NCI-H524 (cell line): ENCODE results near the gene PTX4.

Source experiments
- DNase-seq, 2 experiments: peaks; one replicate each; lab custom pipeline; 2025; lab: John Stamatoyannopoulos, UW

Gene PTX4

DNA sequence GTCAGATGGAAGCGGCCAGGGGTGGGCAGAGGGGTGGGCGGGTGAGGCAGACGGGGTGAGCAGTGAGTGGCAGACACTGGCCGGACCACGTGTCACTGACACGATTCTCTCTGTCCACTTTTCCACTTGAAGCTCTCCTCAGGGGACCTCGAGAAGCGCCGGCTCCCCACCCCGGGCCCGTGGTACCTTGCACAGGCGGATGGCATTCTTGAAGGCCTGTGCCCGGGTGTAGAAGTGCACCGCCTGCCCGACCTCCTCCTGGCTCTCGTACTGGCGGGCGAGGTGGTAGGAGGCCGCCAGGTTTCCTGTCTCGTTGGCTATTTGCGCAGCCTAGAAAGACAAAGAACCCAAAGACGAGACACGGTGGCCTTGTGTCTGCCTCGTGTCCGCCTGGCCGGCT, 35.6 kb upstream of the PTX4 start:
- no peak for DNase-seq

DNA sequence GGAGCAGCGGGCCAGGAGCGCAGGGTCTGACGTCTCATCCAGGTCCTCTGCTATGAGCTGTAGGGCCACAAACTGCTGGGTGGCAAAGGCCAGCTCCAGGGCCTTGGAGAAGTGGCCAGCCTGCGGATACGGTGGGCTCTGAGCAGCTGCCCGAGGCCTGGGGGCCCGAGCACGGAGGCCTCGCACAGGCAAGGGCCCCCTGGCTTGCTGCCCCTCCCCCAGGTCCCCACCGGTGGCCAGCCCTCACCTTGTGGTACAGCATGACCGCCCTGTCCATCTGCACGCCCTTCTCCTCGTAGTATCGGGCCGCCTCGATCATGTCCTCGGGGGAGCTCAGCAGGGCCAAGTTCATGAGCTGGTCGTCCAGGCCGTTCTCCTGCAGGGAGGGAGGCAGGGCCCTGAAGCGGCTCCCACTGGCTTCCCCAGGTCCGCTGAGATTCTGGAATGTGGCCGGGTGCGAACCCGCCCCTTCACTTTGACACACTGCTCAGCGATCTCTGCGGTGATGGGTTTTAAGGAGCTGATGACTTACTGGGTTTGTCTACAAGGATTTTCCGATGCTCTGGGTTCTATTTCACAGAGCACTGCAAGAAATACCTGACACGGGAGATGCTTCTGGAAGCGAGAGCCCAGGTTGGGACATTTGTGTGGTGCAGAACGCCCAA, 35.0 kb upstream of the PTX4 start:
- no peak for DNase-seq

DNA sequence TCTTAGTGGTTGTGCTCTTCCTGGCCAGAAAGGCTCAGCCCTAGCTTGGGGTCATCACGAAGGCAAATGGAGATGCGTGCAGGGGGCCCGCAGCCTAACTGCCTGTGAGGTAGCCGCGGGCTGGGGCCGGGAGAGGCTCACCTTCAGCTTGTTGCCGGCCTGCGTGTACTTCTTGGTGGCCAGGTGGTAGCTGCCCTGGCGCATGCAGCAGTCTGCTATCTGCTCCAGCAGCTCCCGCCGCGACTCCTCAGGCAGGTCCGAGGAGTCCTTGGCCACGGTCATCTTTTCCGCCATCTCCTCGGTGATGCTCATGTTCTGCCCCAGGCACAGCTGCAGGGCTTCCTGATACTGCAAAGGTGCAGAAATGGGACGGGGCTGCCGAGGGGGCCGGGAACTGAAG, 31.7 kb upstream of the PTX4 start:
- DNase-seq, result no peak

DNA sequence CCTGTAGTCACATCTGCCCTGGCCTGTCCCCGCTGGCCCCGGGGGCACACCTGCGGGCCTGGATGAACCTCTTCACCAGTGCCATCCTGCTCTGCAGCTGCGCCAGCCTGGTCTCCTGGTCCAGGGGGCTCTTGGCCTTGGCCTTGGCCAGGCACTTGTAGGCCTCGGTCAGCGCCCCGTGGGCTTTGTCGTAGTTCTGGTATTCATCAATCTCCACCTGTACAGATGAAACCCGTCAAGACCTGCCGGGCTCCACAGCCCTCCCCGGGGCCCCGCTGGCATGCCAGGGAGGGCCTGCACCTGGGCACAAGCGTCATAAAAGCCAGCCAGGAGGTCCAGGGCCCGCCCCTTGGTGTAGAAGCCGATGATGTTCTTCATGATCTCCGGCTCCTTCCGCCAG, 31.1 kb upstream of the PTX4 start:
- no peak for DNase-seq

GRCh38 chr16:1518626-1519135, 29.9 kb upstream of the PTX4 start:
- no peak for DNase-seq

DNA sequence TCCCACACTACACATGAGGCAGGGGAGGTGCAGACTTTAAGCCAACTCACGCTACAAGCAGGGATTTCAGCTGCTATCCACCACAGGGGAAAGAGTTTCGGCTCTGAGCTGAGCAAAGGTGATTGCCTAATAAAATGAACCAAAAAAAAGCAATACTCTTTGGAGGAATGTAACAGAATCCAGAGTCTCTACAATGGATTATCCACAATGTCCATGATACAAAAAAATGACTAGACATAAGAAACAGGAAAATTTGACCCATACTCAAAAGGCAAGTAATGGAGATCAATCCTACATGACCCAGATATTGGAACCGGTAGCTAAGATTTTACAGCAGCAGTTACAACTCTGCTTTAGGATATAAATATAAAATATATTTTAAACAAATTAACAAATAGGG, 25.8 kb upstream of the PTX4 start:
- no peak for DNase-seq

GRCh38 chr16:1512774-1513173, 24.0 kb upstream of the PTX4 start:
- no peak for DNase-seq

DNA sequence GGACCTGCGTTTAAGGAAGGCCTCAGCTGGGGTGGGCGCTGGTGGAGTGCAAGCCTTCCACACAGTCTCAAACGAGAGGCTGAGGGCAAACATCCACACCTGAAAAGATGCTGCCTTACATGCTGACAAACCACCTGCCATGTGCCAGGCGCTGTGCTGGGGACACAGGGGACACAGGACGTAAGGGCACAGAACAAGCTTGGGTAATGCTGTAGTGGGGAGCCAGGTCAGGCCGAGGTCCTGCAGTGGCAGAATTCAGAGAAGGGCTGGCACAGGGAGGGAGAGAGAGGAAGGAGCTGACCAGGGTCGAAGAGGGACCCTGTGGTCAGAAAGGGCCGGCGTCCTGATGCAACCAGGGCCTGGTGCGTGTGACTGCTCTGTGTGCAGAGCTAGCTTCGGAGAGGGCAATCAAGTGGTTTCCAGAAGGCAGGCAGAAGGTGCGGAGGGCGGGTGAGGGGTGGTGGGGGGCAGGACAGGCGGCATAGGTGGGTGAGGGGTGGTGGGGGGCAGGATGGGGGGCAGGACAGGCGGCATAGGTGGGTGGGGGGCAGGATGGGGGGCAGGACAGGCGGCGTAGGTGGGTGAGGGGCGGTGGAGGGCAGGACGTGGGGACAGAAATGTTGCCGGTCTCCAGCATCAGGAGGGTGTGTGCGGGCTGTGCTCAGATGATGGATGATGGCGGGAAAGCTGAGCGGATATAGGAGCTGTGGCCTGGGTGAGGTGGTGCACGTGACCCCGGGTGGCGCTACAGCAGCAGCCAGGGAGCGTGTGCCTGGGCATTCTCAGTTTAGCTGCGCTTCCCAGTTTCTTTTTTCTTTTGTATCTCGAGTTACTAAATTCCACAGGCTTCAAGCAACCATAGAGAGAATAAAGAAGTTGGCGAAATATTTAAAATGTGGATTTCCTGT, 23.2 kb upstream of the PTX4 start:
- DNase-seq, result no peak

DNA sequence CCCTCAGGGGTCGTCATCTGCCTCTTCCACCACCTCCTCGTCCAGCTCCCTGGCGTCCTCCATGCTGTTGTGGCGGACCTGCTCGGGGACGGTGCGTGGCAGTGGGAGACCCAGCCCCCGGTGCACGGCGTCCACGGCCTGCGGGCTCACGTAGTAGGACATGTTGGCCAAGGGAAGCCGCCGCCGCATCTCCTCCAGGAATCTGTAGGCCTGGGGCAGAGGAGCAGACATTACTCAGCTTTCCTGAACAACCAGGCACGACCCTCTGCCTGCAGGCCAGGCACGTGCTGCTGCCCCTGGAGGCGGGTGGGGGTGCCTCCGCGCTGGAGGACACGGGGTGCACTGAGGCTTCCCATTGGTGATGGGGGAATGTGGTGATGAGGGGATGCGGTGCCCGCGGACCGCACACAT, 22.2 kb upstream of the PTX4 start:
- no peak for DNase-seq

- no peak for DNase-seq
Observed at GRCh38 chr16:1510272-1510671, 21.5 kb upstream of the PTX4 start.

DNA sequence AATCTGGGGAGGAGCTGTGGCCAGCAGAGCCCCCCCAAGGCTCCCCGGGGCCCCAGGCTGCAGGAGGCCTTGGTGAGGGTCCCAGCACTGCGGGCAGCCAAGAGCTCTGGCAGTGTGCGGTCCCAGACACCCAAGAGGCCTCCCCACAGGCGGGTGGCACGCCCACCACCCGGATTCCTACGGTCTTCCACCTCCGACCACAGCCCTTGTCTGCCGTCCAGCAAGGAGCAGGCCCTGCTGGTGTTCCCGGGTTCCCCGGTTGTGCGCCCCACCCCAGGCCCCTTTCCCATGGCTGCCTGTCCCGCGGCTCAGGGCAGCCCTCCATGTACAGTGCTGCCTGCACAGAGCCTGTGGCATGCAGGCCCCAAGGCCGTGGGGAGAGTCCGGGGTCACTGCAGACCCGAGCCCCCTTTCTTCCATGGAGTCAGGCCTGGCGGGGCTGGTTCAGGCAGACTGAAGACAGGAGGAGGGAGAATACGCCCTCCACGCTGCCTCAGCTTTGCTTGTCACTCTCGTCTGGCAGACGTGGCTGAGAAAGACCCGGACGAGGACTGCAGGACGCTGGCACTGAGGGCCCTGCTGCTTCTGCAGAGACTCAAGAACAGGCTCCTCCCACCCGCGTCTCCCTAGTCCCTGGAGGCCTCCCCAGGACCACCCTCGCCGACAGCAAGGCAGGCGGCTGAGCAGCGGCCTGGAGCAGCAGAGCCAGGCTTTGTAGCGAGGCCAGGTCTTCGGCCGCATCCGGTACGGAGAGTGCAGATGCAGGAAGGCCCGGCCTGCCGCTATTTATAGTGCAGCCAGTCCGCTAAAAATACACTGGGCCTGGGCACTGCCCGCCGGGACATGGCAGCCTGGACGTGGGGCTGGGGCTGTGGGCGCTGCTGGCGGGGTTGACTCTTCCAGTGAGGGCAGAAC, 20.8 kb upstream of the PTX4 start:
- DNase-seq, result no peak

GRCh38 chr16:1508494-1509187, 19.9 kb upstream of the PTX4 start:
- DNase-seq, result no peak

- no peak for DNase-seq
Observed at GRCh38 chr16:1506494-1507213, 17.9 kb upstream of the PTX4 start.

DNA sequence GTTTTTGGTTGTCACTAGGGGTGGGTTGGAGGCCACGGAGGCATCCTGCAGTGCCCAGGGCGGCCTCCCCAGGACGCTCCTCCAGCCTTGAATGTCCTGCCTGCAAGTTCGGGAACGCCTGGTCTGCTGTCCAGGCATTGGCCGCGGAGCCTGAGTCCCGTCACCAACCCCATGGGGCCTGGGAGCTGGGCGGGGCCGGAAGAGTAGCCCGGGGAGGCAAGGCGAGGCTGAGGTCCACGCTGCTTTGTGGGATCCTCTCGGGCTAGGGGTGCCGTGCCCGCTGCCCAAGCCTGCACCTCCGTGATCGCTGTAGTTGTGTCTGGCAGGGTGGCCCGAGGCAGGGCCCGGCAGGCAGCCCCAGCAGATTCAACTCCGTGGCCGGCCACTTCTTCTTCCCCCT, 17.2 kb upstream of the PTX4 start:
- no peak for DNase-seq

DNA sequence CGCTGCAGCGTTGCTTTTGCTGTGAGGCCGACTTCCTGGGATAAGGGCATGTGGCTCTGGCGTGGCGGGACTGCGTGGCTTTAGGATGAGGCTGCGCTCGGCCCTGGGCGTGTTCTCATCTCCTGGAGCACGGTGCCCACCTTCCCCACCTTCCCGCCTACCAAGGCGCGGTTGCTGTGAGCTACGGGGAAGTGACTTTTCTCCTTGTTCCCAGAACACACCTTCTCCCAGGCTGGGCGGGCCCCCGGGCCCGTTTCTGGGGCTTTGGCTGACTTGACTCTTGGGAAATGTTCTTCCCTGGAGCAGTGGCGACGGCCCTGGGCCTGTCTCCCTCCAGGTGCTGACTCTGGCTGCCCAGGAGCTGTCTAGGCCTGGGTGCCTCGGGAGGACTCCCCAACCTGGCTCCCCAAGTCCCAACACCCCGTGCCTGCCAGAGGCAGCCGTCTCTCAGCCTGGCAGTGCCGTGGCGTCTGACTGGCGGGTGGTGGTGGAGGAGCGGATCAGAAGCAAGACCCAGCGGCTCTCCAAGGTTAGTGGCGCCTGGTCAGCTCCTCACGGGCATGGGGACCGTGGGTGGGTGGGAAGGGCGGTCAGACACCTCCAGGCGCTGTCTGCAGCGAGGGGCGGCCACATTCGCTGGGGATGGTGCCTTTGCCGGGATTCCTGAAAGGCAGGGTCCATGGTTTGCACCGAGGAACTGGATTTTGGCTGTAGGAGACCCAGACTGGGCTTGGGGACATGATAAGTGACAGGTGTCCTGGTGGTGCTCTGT, 16.5 kb upstream of the PTX4 start:
- DNase-seq, result no peak

DNA sequence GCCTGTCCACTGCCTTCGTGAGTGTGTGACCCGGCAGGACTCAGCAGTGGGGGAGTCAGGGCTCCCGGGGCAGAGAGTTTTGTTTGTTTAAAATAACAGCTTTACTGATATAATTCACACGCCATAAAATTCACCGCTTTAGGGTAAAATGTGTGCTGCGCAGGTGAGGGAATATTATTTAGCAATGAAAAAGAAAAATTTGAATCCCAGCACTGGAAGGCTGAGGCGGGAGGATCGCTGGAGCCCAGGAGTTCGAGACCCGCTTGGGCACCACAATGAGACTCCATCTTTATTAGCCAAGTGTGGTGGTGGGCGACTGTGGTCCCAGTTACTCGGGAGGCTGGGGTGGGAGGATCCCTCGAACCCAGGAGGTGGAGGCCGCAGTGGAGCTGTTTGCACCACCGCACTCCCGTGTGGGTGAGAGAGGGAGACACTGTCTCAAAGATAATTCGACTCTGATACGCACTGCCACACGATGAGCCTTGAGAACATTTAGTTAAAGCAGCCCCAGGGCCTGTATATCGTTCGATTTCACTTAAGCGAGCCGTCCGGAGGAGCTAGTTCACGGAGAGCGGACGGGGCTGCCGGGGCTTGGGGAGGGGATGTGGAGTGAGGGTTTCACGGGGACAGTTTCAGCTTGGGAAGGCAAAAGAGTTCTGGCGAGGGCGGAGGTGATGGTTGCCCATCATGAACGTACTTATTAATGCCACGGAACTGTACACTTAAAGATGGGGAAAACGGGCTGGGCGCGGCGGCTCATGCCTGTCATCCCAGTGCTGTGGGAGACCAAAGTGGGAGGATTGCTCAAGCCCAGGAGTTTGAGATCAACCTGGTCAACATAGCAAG, 14.6 kb upstream of the PTX4 start:
- DNase-seq, result no peak

DNA sequence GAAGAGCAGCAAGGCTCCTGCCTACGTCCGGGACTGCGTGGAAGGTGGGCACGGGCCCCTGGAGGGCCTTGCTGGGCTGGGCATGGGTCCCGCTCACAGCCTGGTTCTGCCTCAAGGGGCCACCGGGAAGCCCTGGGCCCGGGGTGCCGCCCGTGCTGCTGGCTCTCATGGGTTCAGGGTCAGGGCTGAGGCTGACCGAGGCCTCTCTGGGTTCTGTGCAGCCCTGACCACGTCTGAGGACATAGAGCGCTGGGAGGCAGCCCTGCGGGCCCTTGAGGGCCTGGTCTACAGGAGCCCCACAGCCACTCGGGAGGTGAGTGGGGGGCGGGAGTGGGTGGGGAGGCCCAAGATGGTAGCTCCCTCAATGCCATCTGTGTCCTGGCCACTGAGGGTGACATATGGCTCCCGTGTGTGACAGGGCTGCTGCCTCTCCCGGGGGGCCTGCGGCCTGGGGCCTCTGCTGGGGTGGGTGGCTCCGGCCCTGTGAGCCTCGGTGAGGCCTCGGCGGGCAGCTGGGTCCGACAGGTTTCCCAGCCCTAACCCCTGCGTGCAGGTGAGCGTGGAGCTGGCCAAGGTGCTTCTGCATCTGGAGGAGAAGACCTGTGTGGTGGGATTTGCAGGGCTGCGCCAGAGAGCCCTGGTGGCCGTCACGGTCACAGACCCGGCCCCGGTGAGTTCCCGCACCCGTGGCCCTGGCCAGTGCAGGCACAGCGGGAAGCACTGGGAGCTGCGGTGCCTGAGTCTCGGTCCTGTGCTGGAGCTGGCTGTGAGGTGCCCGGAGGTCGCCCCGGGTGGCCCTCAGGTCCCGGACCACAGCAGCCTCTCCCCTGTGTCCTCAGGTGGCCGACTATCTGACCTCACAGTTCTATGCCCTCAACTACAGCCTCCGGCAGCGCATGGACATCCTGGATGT, 13.6 kb upstream of the PTX4 start:
- no peak for DNase-seq

GRCh38 chr16:1501630-1502029, 12.9 kb upstream of the PTX4 start:
- DNase-seq, result no peak
